ENCODE measurements around the gene SIK1.

- no peak for TF ChIP-seq CTCF (IDR thresholded peaks at IDR 0.05)
- TF ChIP-seq POLR2A (IDR thresholded peaks at IDR 0.05) = peak; percentile 47
Observed at GRCh38 chr21:43372663-43373361, 54.1 kb downstream of the SIK1 start.

All from prostate gland (tissue), 2 donors.